Right renal cortex interstitium (tissue), 3 donors: Measurements from ENCODE around the gene TEX264. TPM values are rescaled to one million over a fixed set of nuclear protein-coding genes. Genes with fewer than 3 reads are reported as not detected.

ENCODE experiments used
- DNase-seq, 3 donors: peaks; one replicate each; pipeline ENCODE4 v3.0.0-alpha.2; 2013; ENCODE audit warnings: low read depth in 3 of 3, low spot score in 2 of 3
- polyA plus RNA-seq, 3 donors: library from polyadenylated mRNA; unstranded; fragments of 120-200 nt; gene quantifications; one replicate each; pipeline ENCODE4 v1.2.1, GENCODE V29; 2013; ENCODE audit not compliant: insufficient read length in 3 of 3

The TEX264 gene
- polyA plus RNA-seq, 3 donors: 63.5 to 75.0 (median 64.2) TPM

DNA sequence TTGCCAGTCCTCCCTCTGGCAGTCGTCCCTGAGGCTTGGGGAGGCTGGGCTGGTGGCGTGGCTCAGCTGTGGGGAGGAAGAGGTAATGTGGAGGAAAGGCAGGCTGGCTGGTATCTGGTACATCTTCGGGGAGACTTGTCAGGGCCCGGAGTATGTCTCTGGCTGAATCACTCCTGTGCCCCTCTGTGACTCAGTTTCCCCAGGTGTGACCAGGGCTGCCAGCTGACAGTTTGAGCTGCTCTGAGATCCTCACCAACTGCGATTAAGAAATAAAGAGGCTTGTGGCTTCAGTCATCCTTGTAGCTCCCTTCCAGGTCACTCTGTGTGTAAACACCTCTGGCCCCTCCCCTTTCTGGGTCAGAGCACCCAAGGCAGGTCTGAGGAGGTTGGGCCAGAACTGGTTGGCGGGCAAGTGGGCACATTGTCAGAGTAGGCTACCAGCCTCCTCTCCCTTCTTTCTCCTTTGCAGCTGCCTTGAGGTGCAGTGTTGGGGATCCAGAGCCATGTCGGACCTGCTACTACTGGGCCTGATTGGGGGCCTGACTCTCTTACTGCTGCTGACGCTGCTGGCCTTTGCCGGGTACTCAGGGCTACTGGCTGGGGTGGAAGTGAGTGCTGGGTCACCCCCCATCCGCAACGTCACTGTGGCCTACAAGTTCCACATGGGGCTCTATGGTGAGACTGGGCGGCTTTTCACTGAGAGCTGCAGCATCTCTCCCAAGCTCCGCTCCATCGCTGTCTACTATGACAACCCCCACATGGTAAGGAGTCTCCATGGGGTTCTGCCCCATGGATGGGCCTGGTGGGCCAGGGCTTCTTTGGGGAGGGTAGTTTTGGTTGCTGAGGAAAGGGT is 3.0 kb downstream of the TEX264 start:
- no peak for DNase-seq

- no peak for DNase-seq
Measured at GRCh38 chr3:51675201-51675611, 4.2 kb downstream of the TEX264 start.

- no peak for DNase-seq
Measured at GRCh38 chr3:51676102-51676640, 5.1 kb downstream of the TEX264 start.

DNA sequence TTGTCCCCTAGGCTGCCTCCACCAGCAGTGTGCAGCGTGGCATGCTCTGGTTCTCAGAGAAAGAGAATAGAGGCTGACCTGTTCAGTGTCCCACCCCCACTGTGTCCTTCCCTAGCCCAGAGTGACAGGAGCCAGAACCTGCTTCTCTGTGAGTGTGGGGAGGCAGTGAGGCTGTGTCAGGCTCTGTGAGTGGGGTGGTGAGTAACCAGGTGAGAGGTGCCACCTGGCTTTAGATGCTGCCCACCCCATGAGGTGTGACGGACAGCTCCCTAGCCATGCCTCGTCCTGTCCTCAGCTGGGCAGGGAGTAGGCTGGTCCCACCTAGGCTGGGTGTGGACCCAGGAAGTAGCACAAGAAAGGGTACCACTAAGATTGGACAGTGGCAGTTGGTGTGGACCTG is 6.3 kb downstream of the TEX264 start:
- DNase-seq: no peak

DNA sequence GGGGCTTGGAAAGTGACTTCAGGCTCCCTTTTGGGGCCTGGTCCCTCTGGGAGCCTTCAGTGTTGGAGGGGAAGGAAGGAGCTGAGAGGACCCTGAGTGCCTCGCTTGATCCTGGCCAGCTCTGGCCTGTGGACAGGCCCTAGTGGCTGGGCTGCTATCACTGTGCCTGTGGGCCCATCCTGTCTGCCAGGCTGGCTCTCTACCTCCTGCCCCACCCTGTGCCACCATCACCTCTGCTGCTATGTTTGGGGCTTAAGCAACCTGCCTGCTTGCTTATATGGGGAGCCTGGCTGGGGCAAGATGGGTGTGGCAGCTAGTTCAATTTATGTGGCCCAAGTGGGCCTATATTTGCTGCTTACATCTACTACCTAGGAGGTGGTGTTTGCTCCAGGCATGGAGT is 7.1 kb downstream of the TEX264 start:
- no peak for DNase-seq

- no peak for DNase-seq
Measured at GRCh38 chr3:51678641-51679040, 7.6 kb downstream of the TEX264 start.

GRCh38 chr3:51679318-51679717 is 8.3 kb downstream of the TEX264 start:
- DNase-seq: no peak

- DNase-seq: no peak
Measured at GRCh38 chr3:51679777-51680176, 8.7 kb downstream of the TEX264 start.

- DNase-seq: no peak
Measured at GRCh38 chr3:51680196-51680595, 9.1 kb downstream of the TEX264 start.

DNA sequence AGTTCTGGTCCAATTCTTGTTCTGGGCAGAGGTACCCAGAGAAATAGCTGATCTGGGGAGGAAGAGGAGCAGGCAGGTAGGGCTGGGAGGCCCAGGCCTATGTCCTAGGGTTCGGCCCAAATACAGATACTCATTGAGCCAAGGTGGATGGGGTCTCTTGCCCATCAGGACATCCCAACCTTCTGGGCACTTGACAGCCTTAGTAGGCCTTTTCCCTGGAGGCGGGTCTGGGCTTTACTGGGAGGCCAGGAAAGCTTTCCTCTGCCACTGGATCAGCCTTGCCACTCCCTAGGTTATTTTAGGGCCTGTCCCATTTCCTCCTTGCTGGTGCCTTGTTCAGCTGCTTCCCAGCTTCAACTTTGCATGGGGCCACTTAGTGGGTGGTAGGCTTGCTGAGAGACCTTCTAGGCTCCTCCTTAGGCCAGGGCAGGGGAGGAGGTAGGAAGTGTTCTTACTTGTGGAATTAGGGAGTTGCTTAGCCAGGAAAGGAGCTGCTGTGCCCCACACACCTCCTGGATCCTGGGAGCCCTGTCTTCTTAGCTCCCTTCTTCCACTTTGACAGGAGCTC is 9.7 kb downstream of the TEX264 start:
- DNase-seq: no peak

- DNase-seq: no peak
Measured at GRCh38 chr3:51681453-51681852, 10.4 kb downstream of the TEX264 start.

- peak in 2 of 3 donors; percentile 34 to 61 for DNase-seq
Measured at GRCh38 chr3:51682079-51682478, 11.0 kb downstream of the TEX264 start.

GRCh38 chr3:51682526-51682925 is 11.5 kb downstream of the TEX264 start:
- DNase-seq: no peak

GRCh38 chr3:51683566-51683965 is 12.5 kb downstream of the TEX264 start:
- DNase-seq: no peak

GRCh38 chr3:51684971-51685751 is 14.1 kb downstream of the TEX264 start:
- no peak for DNase-seq

- no peak for DNase-seq
Measured at GRCh38 chr3:51686056-51686455, 15.0 kb downstream of the TEX264 start.

DNA sequence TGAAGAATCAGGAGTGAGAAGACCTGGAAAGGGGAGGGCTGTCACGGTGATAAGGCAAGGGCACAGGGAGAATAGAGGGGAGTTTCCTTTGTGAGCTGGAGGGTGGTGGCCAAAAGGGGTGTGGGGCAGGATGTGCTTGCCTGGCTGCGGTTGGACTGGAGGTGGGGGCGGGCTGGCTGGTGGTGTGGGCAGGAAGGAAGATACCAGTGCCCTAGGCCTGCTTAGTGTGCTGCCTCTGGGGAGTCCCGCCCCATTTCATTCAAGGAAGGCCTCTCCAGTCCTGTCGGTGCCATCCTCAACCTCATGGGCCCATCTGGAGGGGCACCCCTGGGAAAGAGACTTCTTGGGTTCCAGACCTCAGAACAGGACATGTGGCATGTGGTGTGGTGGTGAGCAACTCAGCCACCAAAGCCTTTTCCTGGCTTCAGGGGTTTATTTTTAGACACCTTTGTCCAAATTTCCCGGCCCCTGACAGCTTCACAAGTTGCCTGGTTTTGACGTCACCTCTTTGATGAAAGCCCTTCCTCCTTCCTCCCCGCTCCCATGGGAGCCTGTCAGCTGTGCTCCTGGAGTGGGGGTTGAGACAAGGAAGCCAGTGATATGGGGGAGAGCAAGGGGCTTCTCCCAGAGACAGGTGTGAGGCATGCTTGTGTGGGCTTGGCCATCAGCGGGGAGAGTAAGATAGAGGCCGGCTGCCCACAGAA is 15.6 kb downstream of the TEX264 start:
- no peak for DNase-seq

- no peak for DNase-seq
Measured at GRCh38 chr3:51687431-51688205, 16.6 kb downstream of the TEX264 start.

GRCh38 chr3:51688206-51688600 is 17.2 kb downstream of the TEX264 start:
- DNase-seq: no peak

DNA sequence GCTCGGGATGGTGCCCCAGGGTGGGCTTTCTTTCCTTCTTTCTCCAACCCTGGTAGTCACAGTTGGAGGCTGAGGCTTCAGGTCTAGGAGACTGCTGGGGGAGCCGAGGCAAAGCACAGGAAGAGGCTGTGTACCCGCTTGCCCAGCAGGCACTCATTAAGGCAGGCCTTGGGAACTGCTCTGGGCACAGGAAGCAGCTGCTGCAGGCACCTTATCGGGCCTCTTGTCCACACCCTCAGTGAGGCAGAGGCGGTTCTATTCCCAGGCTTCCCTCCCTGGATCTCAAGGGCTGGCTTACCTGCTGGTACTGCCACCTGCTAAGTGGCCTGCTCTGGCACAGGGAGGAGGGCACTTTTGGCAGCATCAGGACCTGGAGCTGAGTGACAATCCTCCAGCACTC is 20.0 kb downstream of the TEX264 start:
- no peak for DNase-seq
